OCI-LY7 (cell line): ENCODE data around the gene NR2F6. TPM values are rescaled to one million over a fixed set of nuclear protein-coding genes. Genes with fewer than 3 reads are reported as not detected.

Experiments
- BruUV-seq: library from RNA; stranded (reverse); fragments of 400-500 nt; replicated peaks from 2 replicates; lab custom pipeline; 2021; lab: Mats Ljungman, UMichigan
- CTCF ChIA-PET: fragments of 300-600 bp; sonication (Branson Sonifier 250); formaldehyde crosslinking; loops from one replicate; lab custom pipeline; 2022; ENCODE audit warnings: antibody characterized with exemption; ENCODE audit not compliant: unreplicated experiment; lab: Charles Lee
- POLR2A ChIA-PET: fragments of 300-600 bp; sonication (Branson Sonifier 250); formaldehyde crosslinking; loops from one replicate; lab custom pipeline; 2022; ENCODE audit warnings: antibody characterized with exemption; lab: Charles Lee
- DNase-seq: peaks from one replicate; pipeline ENCODE4 v3.0.0-alpha.2; 2015; ENCODE audit warnings: low spot score
- H2AFZ ChIP-seq: fragments of 200-600 bp; sonication (generic), shearing (Covaris generic); 2 replicates; pipeline ENCODE4 v1.6.1; 2014; ENCODE audit warnings: mild to moderate bottlenecking, antibody characterized with exemption, low read length, moderate library complexity
- H3K27ac ChIP-seq: fragments of 200-600 bp; sonication (generic); 2 replicates; pipeline ENCODE4 v1.5.1; 2014; ENCODE audit warnings: mixed run types, low read depth, mild to moderate bottlenecking, moderate library complexity, low read length, inconsistent platforms; ENCODE audit not compliant: poor library complexity, severe bottlenecking
- H3K36me3 ChIP-seq: fragments of 200-600 bp; sonication (generic); 2 replicates; pipeline ENCODE4 v1.6.1; 2014; ENCODE audit warnings: mild to moderate bottlenecking, antibody characterized with exemption, low read length, moderate library complexity, mixed read lengths; ENCODE audit not compliant: insufficient read depth
- H3K4me1 ChIP-seq: fragments of 200-600 bp; sonication (generic); 2 replicates; pipeline ENCODE4 v1.5.1; 2014; ENCODE audit warnings: mild to moderate bottlenecking, low read length; ENCODE audit not compliant: insufficient read depth, poor library complexity, severe bottlenecking
- H3K4me2 ChIP-seq: fragments of 200-600 bp; sonication (generic); 2 replicates; pipeline ENCODE4 v1.6.1; 2014; ENCODE audit warnings: mild to moderate bottlenecking, low read length
- H3K4me3 ChIP-seq: fragments of 200-600 bp; sonication (generic); 2 replicates; pipeline ENCODE4 v1.5.1; 2014; ENCODE audit warnings: mild to moderate bottlenecking, low read depth, low read length; ENCODE audit not compliant: poor library complexity, severe bottlenecking
- H3K79me2 ChIP-seq: fragments of 200-600 bp; sonication (generic); 2 replicates; pipeline ENCODE4 v1.6.1; 2016; ENCODE audit warnings: low read depth, mild to moderate bottlenecking, low read length, moderate library complexity, mixed read lengths; ENCODE audit not compliant: insufficient read depth
- H3K9me2 ChIP-seq: fragments of 200-600 bp; sonication (generic); 2 replicates; pipeline ENCODE4 v1.6.1; 2016; ENCODE audit warnings: mild to moderate bottlenecking, low read length, mixed read lengths; ENCODE audit not compliant: insufficient read depth
- H3K9me3 ChIP-seq: fragments of 200-600 bp; sonication (generic); 2 replicates; pipeline ENCODE4 v1.6.1; 2014; ENCODE audit warnings: mild to moderate bottlenecking, mixed run types, low read length, mixed read lengths
- H4K20me1 ChIP-seq: fragments of 200-600 bp; sonication (generic); 2 replicates; pipeline ENCODE4 v1.6.1; 2014; ENCODE audit warnings: mild to moderate bottlenecking, antibody characterized with exemption, low read length, moderate library complexity, mixed read lengths; ENCODE audit not compliant: insufficient read depth
- EZH2phosphoT487 ChIP-seq: fragments of 200-600 bp; sonication (generic); IDR thresholded peaks from 2 replicates; pipeline ENCODE4 v1.6.1; 2018; ENCODE audit warnings: low read depth, borderline replicate concordance, mild to moderate bottlenecking, mixed run types, antibody characterized with exemption, low read length, moderate library complexity, mixed read lengths
- intact Hi-C: fragments of 100-400 bp; cut with micrococcal nuclease; formaldehyde crosslinking; loops from one replicate; pipeline ENCODE4 v1.10.0; 2022; ENCODE audit not compliant: unreplicated experiment
- total RNA-seq, 2 experiments: library from RNA; depleted of rRNA in 1 of 2; stranded (reverse); fragments of >200 nt in 1 of 2; shearing (Covaris generic) in 1 of 2; gene quantifications; 2 replicates each; pipeline ENCODE4 v1.2.3, GENCODE V29; 2014 to 2022
- TF ChIP-seq, protein P1 (sequence below): fragments of 200-600 bp; sonication (generic); conservative IDR thresholded peaks from 2 replicates; pipeline ENCODE4 v1.5.1; 2014; ENCODE audit warnings: mild to moderate bottlenecking, antibody characterized with exemption, low read length, moderate library complexity, mixed read lengths

NR2F6 gene
- total RNA-seq, 2 experiments from 2014 or later, result 33.1 to 39.2 TPM

DNA sequence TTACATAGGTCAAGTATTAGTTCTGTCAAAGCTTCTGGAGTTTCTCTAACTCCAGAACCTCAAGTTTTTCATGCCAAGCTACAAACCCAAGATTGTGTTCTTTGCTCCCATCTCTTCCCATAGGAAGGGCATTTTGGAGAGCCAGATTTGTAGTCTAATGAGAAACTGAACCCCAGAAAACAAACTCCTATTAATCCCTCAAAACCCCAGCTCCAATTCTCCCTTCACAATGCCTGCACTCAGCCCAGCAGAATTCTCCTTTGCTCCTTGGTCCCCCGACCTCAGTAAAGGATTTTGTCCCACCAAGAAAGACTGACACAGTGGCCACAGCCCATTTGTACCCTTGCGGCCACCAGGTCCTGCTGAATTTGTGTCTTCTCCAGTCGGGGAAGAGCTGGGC lies 10.4 kb upstream of the NR2F6 start:
- intact Hi-C loops, result no loop called here
- Histone ChIP-seq H3K9me3 (no peaks in the 10 kb centered on the region), H2AFZ (no peak overlapping the region), H3K4me3 (no peak overlapping the region), H3K36me3 (no peaks in the 10 kb centered on the region), H3K4me2 (no peak overlapping the region), H3K27ac (no peak overlapping the region), H3K9me2 (no peaks in the 10 kb centered on the region), H3K79me2 (no peaks in the 10 kb centered on the region), H3K4me1 (peaks cover 7% of the 10 kb centered on the region), H4K20me1 (no peaks in the 10 kb centered on the region)
- BruUV-seq, result no TSS peak
- POLR2A ChIA-PET, result interaction anchor here (0.7 kb wide), 1 partner anchor 11 kb away, joined by 3 read pairs; the partner anchor contains the start of gene BABAM1
- CTCF ChIA-PET, result no interaction called here
- DNase-seq, result no peak
- no peak for TF ChIP-seq EZH2phosphoT487
- TF ChIP-seq, protein P1, sequence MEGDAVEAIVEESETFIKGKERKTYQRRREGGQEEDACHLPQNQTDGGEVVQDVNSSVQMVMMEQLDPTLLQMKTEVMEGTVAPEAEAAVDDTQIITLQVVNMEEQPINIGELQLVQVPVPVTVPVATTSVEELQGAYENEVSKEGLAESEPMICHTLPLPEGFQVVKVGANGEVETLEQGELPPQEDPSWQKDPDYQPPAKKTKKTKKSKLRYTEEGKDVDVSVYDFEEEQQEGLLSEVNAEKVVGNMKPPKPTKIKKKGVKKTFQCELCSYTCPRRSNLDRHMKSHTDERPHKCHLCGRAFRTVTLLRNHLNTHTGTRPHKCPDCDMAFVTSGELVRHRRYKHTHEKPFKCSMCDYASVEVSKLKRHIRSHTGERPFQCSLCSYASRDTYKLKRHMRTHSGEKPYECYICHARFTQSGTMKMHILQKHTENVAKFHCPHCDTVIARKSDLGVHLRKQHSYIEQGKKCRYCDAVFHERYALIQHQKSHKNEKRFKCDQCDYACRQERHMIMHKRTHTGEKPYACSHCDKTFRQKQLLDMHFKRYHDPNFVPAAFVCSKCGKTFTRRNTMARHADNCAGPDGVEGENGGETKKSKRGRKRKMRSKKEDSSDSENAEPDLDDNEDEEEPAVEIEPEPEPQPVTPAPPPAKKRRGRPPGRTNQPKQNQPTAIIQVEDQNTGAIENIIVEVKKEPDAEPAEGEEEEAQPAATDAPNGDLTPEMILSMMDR, result no peak

DNA sequence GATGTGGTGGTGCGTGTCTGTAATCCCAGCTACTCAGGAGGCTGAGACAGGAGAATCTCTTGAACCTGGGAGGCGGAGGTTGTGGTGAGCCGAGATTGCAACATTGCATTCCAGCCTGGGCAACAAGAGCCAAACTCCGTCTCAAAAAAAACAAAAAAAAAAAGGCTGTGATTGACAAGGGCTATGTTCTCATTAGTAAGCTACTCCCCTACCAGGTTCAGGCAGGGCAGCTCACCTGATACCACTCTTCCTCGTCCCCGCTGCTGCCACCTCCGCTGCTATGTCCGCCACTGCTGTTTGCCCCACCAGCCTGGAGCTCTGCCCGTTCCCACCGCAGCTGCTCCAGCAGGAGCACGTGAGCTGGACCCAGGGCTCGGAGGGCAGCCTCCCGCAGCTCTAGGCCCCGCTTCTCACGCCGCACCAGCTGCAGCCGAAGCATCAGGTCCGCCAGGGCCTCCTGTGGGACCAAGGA lies 9.5 kb upstream of the NR2F6 start:
- no peaks in the 10 kb centered on the region for H3K4me1 ChIP-seq
- H3K79me2 ChIP-seq, result no peaks in the 10 kb centered on the region
- H3K4me3 ChIP-seq, result no peak overlapping the region
- no peak for TF ChIP-seq EZH2phosphoT487
- TF ChIP-seq, protein P1, result no peak
- H2AFZ ChIP-seq, result no peak overlapping the region
- no peak overlapping the region for H3K27ac ChIP-seq
- ChIA-PET POLR2A (no interaction called here), CTCF (no interaction called here)
- DNase-seq, result no peak
- no peaks in the 10 kb centered on the region for H3K9me3 ChIP-seq
- no peaks in the 10 kb centered on the region for H3K36me3 ChIP-seq
- no peak overlapping the region for H3K4me2 ChIP-seq
- no peaks in the 10 kb centered on the region for H3K9me2 ChIP-seq
- no TSS peak for BruUV-seq
- intact Hi-C loops, result no loop called here
- no peaks in the 10 kb centered on the region for H4K20me1 ChIP-seq

DNA sequence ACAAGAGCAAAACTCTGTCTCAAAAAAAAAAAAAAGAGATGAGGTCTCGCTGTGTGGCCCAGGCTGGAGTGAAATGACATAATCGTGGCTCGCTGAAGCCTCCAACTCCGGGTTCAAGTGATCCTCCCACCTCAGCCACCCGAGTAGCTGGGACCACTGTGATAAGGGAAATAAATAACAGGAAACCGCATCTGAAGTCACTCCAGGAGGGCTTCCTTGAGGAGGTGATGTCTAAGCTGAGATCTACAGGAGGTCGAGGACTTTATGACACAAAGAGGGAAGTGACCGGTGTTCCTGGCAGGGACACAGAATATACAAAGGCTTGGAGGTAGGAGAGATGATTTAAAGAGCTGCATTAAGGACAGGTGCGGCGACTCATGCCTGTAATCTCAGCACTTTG lies 8.9 kb upstream of the NR2F6 start:
- intact Hi-C loops, result no loop called here
- TF ChIP-seq EZH2phosphoT487, result no peak
- TF ChIP-seq, protein P1, result no peak
- H3K4me2 ChIP-seq, result no peak overlapping the region
- H3K27ac ChIP-seq, result no peak overlapping the region
- DNase-seq, result no peak
- no TSS peak for BruUV-seq
- no peak overlapping the region for H2AFZ ChIP-seq
- H3K9me3 ChIP-seq, result no peaks in the 10 kb centered on the region
- H3K79me2 ChIP-seq, result no peaks in the 10 kb centered on the region
- no peaks in the 10 kb centered on the region for H3K4me1 ChIP-seq
- H3K4me3 ChIP-seq, result no peak overlapping the region
- no peaks in the 10 kb centered on the region for H3K36me3 ChIP-seq
- POLR2A ChIA-PET, result no interaction called here
- H4K20me1 ChIP-seq, result no peaks in the 10 kb centered on the region
- H3K9me2 ChIP-seq, result no peaks in the 10 kb centered on the region
- CTCF ChIA-PET, result no interaction called here
